Cerebellar cortex (tissue), 1 donor: ENCODE data around the gene P2RX3.
"Not testable (repeated sequence)": the region's sequence is repeated elsewhere in the genome, so short reads cannot be mapped to it uniquely, and the experiment has no call there.

ENCODE experiments used
- DNase-seq: peaks from one replicate; pipeline ENCODE4 v3.0.0-alpha.2; 2015; ENCODE audit warnings: low spot score

Gene P2RX3

GRCh38 chr11:57324886-57325734 is 13.0 kb upstream of the P2RX3 start, which contains the start of gene TNKS1BP1:
Gene TNKS1BP1, minus strand, starts transcription at chr11:57324952. Its CDS starts 3,067 bp downstream, at chr11:57321885.
- peak; percentile 97 for DNase-seq

DNA sequence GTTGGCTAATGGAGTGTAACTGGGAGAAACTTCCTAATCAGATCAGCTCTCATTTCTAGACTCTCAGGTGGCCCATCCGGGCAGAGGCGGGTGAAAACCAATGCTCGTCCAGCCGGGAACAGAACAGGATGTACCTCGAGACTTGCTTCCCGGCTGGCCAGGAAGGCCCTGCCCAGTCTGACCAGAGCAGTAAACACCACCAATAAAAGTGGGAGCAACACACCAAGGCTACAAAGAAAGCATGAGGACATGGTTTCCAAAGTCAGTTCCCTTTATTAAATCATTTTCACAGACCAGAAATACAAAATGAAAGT is 12.5 kb upstream of the P2RX3 start:
- DNase-seq: peak; percentile 38

GRCh38 chr11:57327721-57328120 is 10.4 kb upstream of the P2RX3 start:
- no peak for DNase-seq

DNA sequence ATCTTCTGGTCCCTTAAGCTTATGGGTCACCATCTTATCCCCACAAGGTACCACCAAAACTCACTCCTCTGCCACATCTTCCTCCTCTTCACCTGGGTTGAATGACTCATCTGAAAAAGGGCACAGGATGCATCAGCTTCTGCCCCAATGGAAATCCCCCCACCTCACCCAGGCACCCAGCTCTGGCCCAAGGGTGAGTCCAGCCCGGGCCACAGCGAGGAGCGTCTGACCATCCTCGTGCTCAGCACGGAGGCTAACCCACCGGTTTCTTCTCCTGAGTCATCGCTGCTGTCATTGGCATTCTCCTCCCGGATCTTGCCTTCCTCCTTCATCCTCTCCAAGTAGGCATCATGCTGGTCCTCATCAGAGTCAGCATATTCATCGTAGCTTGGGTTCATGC is 8.1 kb upstream of the P2RX3 start:
- DNase-seq: no peak

- no peak for DNase-seq
Observed at GRCh38 chr11:57331720-57332119, 6.4 kb upstream of the P2RX3 start.

DNA sequence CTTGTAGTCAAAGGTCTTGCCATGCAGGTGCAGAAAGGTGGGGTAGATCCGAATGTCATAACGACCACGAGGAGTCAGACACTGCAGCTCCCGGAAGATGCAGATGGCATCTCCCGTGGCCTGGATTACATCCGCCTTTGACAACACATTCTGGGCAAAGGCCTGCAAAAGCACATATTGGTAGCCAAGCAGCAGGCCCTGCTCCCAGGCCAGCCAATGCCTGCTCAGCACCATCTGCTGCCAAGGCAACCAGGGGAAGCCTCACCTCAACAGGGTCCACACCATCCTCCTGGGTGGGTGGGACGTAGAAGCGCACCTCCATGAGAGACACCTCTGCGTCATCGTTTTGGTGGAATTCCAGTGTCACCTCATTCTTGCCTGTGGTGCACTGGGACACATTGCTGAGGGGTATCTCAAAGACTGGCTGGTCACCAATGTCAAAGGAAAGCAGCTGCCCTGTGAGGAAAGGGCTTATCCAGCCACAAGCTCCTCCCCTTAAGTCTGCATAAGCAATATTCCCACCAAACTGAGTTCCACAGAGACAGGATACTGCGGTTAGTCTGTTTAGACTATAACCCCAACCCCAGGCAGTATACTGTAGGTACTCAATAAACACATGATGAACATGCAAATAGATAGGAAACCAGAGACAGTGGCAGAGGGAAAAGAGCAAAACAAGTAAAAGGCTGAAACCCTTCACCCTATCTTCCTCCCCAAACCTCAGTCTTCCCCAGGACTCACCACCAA is 5.3 kb upstream of the P2RX3 start:
- DNase-seq: no peak

GRCh38 chr11:57335023-57335342 is 3.2 kb upstream of the P2RX3 start:
- DNase-seq: no peak

DNA sequence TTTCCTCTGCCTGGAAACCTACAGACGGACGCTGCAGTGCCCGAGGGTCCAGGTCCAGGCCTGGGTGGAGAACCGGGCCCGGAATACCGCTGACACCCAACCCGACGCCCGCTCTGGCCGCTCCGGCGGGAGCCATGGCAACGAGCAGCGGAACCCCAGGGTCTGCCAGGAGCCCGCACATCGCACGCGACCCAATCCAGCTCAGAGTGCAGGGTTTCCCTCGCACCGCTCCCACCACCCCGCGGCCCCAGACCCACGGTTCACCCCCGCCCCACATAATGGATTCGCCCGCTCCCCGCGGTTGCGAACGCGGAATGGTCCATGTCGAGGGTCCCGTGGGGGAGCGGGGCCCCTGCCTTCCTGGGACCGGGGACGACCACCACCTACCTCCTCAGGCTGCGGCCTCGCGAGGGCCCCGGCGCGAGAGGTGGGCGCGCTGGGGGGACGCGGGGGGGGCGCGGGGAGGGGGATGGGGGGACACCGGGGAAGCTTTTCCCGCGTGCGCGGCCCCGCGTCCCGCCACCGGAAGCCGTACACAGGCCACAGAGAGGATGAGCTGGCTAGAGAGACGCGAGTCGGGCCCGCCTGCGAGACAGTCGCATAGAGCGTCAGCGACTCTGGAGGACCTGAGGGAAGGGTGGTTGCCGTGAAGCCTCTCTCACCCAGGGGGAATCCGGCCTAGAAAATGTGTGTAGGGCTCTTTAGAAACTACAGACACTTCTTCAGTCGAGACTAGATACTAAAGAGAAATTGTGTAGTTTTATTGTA is 2.6 kb upstream of the P2RX3 start, which contains the start of gene SSRP1:
Gene SSRP1 (minus strand): TSS at position 550 of the 768 bp plus-strand sequence. CDS start 771 bp downstream, outside the sequence.
- DNase-seq: peak; percentile 92

DNA sequence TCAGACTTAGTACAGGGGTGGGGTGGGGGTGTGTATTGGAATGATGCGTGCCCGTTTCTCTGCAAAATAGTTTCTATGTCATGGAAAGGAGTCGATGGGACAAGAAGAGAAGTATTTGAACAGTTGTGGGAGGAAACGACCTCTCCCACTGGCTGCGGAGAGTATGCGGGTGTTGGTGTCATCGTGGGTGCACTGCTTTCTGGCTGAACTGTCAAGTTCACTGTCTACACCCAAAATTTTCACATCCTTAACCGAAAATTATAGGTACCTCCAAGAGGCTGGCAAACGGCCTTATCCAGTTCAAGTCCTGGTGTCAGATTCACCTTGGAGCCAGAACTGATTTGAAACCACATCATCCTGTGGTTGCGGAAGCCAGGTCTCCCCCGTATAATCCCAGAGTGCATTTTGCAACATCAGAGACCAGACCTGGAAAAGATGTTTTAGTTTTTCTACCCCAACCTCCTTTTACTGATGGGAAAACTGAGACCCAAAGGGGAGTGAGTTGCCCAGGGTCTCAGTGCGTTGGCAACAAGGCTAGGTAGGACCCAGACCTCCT is 2.0 kb upstream of the P2RX3 start:
- no peak for DNase-seq

- DNase-seq: not testable (repeated sequence)
Observed at GRCh38 chr11:57336856-57337255, 1.3 kb upstream of the P2RX3 start.

DNA sequence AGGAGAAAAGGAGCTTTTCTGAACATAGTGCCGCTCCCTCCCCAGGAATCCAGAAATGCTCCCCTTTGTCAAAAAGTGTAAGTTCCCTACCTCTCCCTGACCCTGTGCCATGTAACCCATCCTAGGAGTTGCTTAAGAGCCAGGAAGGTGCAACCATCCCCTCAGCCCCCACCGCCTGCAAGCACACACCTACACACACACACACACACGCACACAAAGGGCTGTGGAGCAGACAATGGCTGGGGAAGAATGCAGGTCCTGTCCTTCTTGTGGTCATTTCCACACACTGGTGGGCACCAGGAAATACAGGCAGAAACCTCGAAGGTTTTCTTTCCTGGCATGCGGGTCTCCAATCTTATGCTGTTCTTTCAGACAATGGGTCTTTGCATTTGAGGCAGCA is 1.2 kb downstream of the P2RX3 start:
- no peak for DNase-seq

- no peak for DNase-seq
Observed at GRCh38 chr11:57340039-57340615, 2.0 kb downstream of the P2RX3 start.

DNA sequence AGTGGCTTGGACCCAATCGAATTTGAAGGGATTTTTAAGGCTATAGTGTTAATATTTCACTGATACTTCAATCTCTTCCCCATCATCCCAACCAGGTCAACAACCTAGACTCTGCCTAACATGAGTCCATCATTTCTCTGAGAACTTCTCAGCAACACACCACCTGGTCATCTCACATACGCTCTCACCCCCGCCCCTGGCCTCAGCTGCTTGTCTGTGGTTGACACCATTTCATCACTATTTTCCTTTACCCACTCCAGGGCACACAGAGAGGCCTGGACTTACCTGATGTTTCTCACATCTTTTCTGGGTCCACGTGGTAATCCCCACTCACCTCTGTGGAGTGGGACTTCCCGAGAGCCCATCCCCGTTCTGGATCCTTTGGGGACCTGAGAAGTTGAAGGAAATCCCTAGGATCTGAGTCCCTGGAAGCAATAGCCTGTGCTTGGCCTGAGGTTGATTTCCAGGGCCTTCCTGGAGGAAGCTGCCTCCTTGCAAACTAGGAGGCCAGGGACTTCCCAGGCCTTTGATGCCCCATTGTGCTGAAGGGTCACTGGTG is 3.2 kb downstream of the P2RX3 start:
- no peak for DNase-seq

DNA sequence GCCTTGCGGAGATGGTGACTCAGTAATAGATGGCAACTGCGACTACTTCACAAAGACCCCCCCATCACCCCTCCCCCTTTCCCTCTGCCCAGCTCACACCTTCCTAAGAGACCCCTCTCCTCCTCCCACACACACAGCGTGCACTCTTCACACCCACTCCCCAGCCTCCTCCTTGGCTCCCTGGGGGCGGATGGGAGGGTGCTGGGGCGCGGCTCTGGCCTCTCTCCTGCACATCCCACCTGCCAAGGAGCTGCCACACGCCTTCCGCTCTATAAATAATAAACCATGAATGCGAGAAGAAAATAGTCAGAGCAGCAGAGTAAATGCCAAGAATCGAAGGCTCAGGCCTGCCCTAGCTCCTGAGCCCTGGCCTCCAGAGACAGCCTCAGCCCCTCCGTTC is 4.5 kb downstream of the P2RX3 start:
- no peak for DNase-seq

DNA sequence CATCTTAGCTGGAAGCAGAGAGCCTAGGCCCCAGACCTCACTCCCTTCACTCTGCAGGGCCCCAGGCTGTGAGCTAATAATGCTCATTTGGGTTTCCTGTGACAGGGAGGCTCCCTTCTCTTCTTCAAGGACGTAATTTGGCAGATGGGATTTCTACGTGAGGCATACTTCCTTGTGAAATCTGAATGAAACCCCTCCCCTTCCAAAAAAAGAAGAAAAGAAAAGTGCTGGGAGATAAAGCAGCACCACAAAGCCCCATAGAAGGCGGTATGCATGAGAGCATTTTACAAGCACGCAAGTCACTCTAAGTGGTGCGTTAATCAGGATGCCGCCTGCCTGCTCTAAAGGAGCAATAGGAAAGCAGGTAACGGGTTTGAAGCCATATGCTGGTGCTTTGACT is 5.7 kb downstream of the P2RX3 start:
- no peak for DNase-seq

DNA sequence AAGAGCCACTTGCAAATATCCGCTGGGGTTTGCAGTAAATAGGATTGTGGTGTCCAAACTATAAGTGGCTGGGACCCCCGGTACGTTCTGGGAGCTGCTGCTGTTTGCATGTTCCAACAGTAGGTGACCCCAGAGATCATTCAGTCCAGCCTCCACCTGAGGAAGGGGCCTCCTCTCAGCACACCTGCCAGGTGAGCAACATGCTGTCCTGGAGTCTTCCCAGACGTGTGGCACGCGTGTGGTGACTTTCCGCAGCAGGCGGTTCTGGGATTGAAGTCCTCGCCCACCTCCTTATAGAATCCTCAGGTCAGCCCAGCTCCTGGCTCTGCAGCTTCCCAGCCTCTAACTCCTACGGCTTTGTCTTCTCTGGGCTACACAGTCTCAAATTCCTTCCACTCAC is 6.7 kb downstream of the P2RX3 start:
- DNase-seq: no peak

- peak; percentile 87 for DNase-seq
Observed at GRCh38 chr11:57345555-57346211, 7.5 kb downstream of the P2RX3 start.

GRCh38 chr11:57347336-57347735 is 9.2 kb downstream of the P2RX3 start:
- no peak for DNase-seq

DNA sequence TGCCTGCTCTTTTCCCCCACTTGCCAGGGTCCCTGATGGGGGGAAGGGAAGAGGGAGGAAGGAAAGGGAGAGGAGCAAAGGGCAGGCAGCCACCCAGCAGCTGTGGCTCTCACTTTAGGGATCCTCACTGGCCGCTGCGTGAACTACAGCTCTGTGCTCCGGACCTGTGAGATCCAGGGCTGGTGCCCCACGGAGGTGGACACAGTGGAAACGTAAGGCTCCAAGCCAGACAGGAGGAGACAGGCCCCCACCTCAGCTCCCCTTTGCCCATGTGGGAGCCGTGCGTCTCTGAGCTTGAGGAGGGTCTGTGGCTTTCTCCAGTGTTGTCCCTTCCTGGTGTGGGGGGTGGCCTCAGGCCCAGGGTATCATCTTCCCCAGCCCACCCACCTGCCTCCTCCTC is 9.9 kb downstream of the P2RX3 start:
- no peak for DNase-seq

GRCh38 chr11:57348636-57349313 is 10.6 kb downstream of the P2RX3 start:
- no peak for DNase-seq
